GM19099 (cell line): ENCODE measurements around the gene MMAB.
A peak's percentile ranks its signal among the peaks of the same experiment; 100 is the strongest.

Experiments used
- POLR2A ChIP-seq: IDR thresholded peaks from 3 replicates; pipeline ENCODE4 v1.6.1; 2011; ENCODE audit warnings: low read depth; ENCODE audit not compliant: insufficient read length; ENCODE audit errors: extremely low read depth

The MMAB gene

DNA sequence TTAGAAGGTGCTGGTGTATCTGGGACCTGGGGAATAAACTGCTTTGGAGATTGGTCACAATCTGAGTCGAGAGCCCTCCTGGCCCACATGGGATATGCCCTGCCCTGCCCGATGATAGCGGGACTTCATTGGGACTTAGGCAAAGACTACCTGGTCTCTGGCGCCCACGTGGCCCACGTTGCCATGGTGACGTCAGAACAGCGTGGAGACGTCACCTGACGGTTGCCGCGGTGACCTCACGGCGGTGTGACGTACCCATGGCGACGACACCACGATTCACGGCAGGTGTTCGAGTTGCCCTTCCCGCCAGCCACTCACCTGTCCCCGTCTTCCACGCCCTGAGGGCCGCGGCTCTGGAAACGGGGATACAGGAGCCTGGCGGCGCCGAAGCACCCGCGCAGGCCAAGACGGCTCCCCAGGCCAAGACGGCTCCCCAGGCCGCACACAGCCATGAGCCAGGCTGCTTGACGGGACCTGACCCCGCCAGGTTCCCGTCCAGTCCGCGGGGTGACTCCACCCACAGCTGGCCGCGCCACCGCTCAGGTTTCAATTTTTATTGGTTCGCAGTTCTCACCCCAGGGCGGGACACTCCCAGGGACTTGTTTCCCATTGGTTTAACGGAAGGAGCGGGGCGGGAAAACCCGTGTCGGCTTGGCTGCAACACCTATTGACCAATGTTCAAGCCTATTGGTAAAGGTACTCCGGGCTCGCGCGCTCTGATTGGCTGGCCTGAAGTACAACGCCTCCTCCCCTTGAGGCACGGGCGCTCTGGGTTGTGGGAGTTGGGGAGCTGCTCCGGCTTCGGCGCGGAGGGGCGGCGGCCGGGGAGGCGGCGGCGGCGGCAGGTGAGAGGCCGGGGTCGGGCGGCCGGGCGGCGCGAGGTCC, at the start of gene MMAB, which contains the start of gene MVK:
Gene MMAB (minus strand): TSS at position 476 of the 885 bp plus-strand sequence. CDS start 24 bp downstream, at position 452.
Gene MVK (plus strand): TSS at position 766 of the 885 bp plus-strand sequence. CDS start 1,029 bp downstream, outside the sequence.
- TF ChIP-seq POLR2A, result peak; percentile 85

GRCh38 chr12:109621901-109622364, 48.6 kb upstream of the MMAB start:
- no peak for TF ChIP-seq POLR2A

DNA sequence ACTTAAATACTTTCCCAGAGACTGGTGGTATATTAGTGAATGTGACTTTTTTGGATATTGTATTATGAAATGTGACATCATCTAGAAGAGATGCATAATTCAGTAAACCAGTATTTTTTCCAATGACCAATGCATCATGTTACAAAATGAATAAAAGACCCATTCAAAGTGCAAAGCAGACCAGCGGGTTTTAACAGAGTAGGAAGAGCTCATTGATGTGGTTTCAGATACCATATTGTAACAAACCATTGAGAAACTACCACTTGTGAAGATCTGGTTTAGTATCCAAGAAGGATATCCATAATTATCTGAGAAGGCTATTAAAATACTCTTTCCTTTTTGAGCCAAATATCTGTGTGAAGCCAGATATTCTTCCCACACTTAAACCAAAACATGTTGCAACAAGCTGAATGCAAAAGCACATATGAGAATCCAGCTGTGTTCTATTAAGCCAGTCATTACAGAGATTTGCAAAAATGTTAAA, 47.9 kb upstream of the MMAB start:
- no peak for TF ChIP-seq POLR2A

GRCh38 chr12:109619002-109619604, 45.8 kb upstream of the MMAB start:
- no peak for TF ChIP-seq POLR2A

- no peak for TF ChIP-seq POLR2A
Observed at GRCh38 chr12:109618082-109618481, 44.8 kb upstream of the MMAB start.

DNA sequence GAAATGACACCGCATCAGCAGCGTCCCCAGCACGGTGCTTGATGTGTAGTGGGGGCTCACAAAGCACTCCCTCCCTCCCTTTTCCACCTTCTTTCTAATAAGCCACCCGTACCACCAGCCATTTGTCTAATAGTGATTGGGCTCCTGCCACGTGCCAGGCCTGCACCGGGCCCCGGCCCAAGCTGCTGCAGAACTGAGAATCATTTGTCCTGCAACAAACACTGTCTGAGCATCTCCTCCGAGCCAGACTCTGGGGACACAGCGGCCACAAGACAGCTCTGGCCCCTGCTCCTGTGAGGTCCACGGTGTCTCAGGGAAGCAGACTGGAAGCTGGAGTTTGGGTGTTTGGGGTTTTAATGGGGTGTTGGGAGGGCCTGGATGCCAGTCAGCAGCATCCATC, 44.2 kb upstream of the MMAB start:
- no peak for TF ChIP-seq POLR2A

- TF ChIP-seq POLR2A, result no peak
Observed at GRCh38 chr12:109615556-109616229, 42.4 kb upstream of the MMAB start.

DNA sequence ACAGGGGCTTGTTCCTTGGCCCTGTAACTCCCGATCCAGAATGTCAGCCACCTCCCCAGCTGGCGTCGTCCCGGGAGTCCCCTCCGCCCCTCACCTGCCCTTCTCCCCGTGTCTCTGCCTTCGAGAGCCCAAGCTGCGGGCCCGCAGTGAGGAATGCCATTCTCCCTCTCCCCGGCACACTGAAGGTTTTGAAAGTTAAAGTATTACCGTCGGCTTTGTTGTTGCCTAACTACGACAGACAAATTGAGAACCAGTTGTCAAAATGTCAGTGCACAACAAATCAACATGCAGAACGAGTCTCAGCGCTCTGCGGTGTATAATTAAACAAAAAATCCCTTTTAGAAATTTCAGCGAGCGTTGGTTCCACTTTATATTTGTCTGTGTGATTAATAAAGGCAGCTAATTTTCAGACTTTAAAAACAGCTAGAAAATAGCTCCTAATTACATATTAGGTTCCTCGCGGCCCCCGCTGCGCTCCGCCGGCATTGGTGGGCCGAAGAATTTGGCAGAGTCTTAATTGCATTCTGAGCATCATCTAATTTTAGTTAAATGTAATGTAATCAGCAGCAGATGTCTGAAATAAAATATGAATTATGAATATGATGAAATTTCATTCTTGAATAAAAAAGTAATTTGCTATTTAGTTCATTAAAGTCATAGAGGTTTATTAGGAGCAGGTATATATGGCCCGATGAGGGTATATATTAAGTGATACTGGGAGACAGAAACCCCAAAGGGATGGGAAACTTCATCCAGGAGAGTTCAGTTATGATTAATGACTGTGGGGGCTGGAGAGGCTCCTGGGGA, 40.5 kb upstream of the MMAB start:
- no peak for TF ChIP-seq POLR2A

GRCh38 chr12:109612975-109613502, 39.7 kb upstream of the MMAB start:
- TF ChIP-seq POLR2A, result no peak

- TF ChIP-seq POLR2A, result no peak
Observed at GRCh38 chr12:109612003-109612402, 38.7 kb upstream of the MMAB start.

DNA sequence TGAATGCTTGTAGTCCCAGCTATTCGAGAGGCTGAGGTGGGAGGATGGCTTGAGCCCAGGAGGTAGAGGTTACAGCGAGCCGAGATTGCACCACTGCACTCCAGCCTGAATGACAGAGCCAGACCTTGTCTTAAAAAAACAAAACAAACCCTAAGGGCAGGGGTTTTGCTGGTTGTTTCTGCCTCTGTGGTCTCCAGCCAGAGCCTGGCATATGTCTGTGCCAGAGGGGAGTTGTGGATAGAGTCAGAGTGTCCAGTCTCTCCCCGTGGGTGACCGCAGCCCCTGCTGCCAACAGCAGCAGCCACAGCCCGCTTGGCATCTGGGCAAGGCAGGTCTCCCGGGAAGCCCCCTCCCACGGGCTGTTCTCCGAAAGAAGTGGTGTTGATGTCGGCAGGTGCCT, 37.9 kb upstream of the MMAB start:
- TF ChIP-seq POLR2A, result no peak

GRCh38 chr12:109610523-109610922, 37.2 kb upstream of the MMAB start:
- TF ChIP-seq POLR2A, result no peak

GRCh38 chr12:109609342-109609741, 36.0 kb upstream of the MMAB start:
- no peak for TF ChIP-seq POLR2A

DNA sequence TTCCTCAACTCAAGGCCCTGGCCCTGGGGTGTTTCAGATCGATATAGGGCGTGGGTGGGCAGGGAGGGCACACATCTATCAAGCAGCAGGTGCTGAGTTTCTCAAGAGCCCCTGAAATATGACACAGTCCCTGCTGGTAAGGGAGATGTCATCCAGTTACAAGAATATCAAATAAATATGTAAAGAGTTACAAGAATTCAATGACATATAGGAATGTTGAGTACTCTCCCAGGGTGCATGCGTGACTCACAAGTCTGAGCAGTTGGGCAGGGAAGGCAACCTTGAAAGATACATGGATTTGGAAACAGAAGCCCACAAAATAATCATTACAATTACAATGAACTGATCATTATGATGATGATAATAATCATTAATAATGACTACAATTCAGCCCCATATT, 35.5 kb upstream of the MMAB start:
- TF ChIP-seq POLR2A, result no peak

DNA sequence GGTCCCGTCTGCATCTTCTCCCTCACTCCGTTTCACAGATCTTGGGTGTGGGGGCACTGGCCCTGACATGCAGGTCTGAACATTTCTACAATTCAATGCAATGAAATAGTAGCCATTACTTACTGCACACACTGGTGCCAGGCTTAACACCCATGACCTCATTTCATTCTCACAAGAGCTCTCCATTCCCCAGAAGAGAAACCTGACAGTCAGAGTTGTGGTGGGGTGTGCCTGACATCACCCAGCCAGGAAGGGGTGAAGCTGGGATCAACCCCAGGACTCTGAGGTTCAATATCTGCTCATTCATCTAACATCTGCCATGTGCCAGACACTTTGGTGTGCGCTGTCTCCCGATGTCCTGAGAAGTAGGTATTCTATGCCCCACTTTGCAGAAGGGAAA, 35.0 kb upstream of the MMAB start:
- no peak for TF ChIP-seq POLR2A

DNA sequence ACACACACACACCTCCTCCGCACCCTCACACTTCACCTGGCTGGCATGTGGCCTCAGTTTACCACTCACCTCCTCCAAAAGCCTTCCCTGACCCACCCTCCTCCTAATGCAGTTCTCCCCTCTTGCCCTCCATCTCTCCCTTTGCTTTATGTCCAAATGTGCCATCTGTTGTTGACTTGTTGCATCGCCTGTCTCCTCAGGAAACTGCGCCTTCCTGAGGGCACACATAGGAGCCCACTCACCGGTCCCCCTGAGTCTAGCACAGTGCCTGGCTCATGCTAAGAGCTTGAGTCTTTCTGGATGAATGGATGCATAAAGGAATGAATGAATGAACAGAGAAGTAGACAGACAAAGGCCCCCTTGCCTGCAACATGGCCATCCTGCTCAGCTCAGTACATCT, 34.3 kb upstream of the MMAB start:
- no peak for TF ChIP-seq POLR2A
